Skin epidermis (tissue), 12 donors: ENCODE data around the gene KAT6B.
A peak's percentile ranks its signal among the peaks of the same experiment; 100 is the strongest.

Experiments used
- H3K27ac ChIP-seq, 21 experiments: fragments of 200-600 bp; sonication (generic) in 11 of 21; one replicate each; pipeline ENCODE4 v1.5.0; 2020; ENCODE audit warnings: mild to moderate bottlenecking in 3 of 21, inconsistent platforms in 2 of 21, moderate library complexity in 2 of 21
- H3K4me3 ChIP-seq, 7 experiments: fragments of 200-600 bp; sonication (generic) in 2 of 7; one replicate each; pipeline ENCODE4 v1.5.0; 2020; ENCODE audit warnings: inconsistent platforms in 2 of 7, mild to moderate bottlenecking in 2 of 7, moderate library complexity in 1 of 7

The KAT6B gene

DNA sequence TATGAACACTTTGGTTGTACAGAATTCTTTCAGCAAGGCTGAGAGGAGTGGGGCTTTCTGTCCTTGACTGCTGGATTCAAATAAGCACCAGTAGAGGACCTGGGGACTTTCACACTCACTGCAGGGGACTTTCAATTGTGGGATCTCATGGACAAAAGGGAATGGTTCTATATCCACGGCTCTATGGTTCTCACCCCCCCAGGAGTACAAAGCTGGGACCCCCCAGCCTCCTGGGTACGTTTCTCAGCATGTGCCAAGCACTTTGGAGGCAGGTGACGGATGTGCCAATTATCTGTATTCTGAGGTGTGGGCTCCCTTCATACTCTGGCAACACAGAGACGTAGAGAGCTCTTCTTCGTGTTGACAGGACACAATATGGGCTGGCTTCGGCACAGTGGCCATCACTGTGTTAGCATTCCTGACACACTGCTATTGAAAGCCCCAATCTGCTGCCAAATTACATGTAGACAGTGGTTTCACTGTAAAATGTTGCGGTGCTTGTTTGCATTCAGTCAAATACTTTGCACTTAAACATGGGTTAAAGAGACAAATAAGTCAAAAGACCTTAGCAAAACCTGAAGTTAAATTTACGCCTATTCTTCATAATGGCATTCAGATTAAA lies 192.4 kb downstream of the KAT6B start:
- H3K4me3 ChIP-seq: no peak overlapping the region
- H3K27ac ChIP-seq: no peak overlapping the region

DNA sequence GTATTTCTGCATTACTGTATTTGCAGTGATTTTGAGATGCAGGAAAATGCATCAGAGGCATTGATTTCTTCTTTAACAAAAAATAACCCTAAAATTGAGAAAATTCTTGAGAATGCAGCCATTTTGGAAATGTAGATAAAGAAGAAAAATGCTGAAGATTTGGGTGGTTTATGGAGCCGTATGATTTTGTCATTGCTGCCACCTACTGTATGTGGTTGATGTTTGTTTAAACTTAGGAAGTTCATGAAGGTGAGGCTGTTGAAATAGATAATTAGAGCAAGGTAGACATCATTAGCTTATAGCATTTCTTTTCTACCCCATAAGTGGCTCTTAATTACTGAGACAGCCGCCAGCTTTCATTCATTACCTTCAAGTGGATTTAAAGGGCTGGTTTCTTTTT lies 193.0 kb downstream of the KAT6B start:
- no peak overlapping the region for H3K4me3 ChIP-seq
- H3K27ac ChIP-seq: no peak overlapping the region

DNA sequence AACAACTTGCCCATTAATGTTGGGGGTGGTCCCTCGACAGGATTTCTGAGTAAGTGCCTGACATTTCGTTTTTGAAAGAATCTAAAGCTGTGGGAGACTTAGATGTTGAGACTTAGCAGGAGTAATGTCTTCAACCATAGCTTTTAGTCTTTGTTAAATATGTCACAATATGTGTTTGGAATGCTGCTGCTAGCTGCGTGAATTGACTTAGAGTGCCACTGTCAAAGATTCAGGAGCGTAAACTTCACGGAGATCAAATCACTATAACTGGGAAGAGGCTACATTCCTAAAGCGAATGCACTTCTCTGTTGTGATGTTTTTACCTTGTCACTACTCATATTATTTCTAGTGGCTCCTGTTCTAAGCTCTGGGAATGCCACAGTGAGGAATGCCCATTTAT lies 193.8 kb downstream of the KAT6B start:
- Histone ChIP-seq H3K4me3 (no peak overlapping the region), H3K27ac (no peak overlapping the region)

DNA sequence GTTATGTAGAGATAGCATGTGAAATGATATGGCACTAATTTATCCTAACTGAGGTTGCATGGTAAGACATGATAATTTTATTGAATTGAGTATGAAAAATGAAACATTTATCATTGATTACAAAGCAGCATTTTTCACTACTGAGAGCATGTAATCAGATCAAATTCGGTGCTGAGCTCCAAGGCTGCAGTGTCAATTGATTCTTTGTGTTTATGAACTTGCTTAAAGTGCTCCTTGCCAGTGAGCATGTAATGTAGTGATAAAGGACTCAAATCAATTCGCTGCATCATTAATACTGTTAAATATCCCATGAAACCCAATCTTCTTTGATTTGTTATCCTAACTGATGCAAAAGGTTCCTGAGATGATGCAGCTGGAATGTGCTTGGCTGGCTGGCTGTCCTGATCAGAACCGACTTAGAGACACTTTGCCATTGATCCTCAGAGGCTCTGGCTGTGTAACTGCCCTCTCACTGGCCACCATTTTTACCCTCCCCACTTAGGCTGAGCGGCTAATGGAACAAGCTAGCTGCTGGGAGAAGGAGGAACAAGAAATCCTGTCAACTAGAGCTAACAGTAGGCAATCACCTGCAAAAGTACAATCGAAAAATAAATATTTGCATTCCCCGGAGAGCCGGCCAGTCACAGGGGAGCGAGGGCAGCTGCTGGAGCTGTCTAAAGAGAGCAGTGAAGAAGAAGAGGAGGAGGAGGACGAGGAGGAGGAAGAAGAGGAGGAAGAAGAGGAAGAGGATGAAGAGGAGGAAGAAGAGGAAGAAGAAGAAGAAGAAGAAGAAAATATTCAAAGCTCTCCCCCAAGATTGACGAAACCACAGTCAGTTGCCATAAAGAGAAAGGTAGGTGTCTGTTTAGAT lies 195.2 kb downstream of the KAT6B start:
- no peak overlapping the region for H3K27ac ChIP-seq

DNA sequence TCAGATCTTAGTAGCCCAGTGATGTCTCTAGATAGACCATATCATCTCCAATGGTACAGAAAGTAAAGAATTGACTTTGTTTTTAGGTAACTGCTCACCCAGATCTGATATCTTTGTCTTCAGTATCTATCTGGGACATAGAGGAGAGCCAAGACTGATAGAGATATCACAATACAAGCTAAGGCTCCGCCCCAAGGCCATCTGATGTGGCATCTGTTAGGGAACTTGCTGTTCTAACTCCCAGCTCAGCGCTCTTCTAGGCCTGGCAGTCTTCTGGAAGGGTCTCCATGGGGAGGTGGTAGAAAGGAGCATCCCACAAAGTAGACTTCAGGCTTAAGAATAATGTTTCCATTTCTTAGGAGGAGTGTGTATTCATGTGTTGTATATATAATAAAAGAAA lies 196.7 kb downstream of the KAT6B start:
- H3K4me3 ChIP-seq: no peak overlapping the region
- H3K27ac ChIP-seq: no peak overlapping the region

More for the DNA sequence above, 195.2 kb downstream of the KAT6B start:
- H3K4me3 ChIP-seq: no peak overlapping the region

DNA sequence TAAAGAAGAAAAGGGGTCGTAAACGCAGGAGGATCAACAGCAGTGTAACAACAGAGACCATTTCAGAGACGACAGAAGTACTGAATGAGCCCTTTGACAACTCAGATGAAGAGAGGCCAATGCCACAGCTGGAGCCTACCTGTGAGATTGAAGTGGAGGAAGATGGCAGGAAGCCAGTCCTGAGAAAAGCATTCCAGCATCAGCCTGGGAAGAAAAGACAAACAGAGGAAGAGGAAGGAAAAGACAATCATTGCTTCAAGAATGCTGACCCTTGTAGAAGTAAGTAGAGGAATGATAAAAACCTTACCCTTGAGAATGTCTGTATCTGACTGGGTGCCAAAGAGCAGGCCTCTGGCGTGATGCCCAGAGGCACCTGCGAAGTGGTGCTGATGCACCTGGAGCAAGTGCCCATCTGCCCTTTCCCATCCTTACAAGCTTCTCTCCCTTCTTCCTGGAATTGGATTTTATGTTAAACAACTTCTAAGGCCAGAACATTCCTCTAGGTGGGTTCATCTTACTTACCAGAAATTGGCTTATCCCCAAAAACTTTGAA lies 198.6 kb downstream of the KAT6B start:
- H3K27ac ChIP-seq: no peak overlapping the region
- no peak overlapping the region for H3K4me3 ChIP-seq

DNA sequence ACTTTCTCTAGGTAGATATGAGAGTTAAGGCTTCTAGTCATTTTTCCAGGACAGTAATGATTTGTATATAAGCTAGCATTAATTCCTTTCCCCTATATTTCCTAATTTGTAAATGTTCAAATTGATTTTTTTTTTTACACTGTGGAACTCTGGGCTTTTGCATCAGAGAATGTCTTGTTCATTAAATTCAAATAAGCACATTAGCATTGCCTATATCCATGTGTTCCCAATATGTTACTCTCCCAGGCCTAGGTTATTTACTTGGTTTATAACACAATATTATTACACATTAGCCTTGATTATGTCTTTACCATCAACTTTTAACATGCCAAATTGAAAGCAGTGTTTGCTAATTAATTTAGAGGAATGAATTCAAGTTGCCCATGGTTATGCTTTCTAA lies 201.6 kb downstream of the KAT6B start:
- H3K4me3 ChIP-seq: no peak overlapping the region
- H3K27ac ChIP-seq: no peak overlapping the region

DNA sequence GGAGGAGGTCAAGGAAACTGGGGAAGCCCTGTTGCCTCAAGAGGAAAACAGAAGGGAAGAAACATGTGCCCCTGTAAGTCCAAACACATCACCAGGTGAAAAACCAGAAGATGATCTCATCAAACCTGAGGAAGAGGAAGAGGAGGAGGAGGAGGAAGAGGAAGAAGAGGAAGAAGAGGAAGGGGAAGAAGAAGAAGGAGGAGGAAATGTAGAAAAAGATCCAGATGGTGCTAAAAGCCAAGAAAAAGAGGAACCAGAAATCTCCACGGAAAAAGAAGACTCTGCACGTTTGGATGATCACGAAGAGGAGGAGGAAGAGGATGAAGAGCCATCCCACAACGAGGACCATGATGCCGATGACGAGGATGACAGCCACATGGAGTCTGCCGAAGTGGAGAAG lies 202.3 kb downstream of the KAT6B start:
- H3K27ac ChIP-seq: no peak overlapping the region
- no peak overlapping the region for H3K4me3 ChIP-seq

DNA sequence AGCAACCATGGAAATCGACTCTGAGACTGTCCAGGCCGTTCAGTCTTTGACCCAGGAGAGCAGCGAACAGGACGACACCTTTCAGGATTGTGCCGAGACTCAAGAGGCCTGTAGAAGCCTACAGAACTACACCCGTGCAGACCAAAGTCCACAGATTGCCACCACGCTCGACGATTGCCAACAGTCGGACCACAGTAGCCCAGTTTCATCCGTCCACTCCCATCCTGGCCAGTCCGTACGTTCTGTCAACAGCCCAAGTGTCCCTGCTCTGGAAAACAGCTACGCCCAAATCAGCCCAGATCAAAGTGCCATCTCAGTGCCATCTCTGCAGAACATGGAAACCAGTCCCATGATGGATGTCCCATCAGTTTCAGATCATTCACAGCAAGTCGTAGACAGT lies 203.0 kb downstream of the KAT6B start:
- no peak overlapping the region for H3K27ac ChIP-seq

DNA sequence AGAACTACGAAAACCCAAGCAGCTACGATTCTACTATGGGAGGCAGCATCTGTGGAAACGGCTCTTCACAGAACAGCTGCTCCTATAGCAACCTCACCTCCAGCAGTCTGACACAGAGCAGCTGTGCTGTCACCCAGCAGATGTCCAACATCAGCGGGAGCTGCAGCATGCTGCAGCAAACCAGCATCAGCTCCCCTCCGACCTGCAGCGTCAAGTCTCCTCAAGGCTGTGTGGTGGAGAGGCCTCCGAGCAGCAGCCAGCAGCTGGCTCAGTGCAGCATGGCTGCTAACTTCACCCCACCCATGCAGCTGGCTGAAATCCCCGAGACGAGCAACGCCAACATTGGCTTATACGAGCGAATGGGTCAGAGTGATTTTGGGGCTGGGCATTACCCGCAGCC lies 203.5 kb downstream of the KAT6B start:
- no peak overlapping the region for H3K4me3 ChIP-seq
- no peak overlapping the region for H3K27ac ChIP-seq

More for the DNA sequence above, 203.0 kb downstream of the KAT6B start:
- no peak overlapping the region for H3K4me3 ChIP-seq

DNA sequence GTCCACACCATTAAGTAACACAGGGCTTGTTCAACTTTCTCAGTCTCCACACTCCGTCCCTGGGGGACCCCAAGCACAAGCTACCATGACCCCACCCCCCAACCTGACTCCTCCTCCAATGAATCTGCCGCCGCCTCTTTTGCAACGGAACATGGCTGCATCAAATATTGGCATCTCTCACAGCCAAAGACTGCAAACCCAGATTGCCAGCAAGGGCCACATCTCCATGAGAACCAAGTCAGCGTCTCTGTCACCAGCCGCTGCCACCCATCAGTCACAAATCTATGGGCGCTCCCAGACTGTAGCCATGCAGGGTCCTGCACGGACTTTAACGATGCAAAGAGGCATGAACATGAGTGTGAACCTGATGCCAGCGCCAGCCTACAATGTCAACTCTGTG lies 204.0 kb downstream of the KAT6B start:
- H3K27ac ChIP-seq: no peak overlapping the region
- H3K4me3 ChIP-seq: no peak overlapping the region

DNA sequence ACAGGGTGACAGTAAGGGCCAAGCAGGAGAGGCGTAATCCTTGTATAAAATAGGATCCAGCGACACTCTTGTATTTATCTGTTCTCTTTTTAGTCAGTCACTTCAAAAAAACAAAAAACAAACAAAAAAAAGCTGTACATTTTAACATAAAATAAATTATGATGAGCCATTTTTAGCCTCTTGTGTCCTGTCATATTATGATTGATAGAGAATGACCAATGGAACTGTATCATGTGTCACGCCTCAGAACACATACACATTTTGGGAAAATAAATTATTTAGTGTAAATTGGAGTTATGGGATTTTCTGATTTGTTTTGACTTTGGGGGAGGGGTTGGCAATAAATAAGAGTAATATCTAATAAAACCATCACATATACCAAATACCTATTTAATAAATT lies 205.7 kb downstream of the KAT6B start:
- Histone ChIP-seq H3K27ac (no peak overlapping the region), H3K4me3 (no peak overlapping the region)

DNA sequence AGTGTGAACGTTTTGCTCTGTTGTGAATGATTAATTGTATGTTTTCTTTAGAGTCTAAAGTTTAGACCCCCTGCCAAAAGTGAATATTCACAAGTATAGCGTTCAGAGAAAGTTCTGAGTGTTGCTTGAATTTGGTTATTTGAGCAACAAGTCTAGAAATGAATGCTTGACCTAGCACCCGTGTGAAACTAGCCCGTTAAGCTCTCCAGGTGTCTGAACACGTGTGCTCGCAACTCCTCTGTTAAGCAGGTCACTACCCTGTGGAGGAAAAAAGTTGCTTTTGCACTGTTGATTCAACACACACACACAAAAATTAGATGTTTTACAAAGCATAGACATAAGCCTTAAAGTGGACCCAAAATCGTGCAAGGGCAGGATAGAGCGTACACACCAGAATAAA lies 206.4 kb downstream of the KAT6B start:
- Histone ChIP-seq H3K27ac (no peak overlapping the region), H3K4me3 (no peak overlapping the region)

DNA sequence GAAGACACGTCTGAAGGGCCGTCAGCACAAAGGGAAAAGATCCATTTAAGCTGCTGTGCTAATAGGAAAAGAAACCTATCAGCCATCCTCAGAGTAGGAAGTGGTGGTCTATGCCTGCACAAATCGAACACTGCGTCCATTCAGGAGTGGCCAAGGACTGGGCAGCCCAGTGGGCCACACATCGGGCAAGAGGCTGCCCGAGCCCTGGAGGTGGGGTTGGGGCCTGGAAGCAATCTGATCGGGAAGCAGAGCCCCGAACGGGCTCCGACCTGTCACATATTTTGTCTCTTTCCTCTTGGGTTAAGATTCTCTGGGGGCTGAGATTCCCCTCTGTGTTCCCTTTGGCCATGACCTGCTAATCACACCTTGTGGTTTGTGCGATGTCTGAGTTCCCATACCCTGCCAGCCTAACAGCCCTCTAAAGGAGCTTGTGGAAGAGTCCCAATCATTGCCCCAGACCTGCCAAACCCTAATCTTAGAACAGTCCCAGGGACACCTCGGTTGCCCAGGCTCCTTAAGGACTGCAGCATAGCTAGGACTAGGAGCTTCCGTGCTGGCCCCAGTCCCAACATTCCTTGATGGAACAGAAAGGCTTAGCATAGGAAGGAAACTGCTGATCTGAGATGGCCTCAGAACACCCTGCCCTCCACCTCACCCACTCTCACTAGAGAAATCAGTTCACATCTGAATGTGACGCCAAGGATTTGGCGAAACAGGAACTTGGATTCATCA lies 207.2 kb downstream of the KAT6B start:
- no peak overlapping the region for H3K4me3 ChIP-seq
- H3K27ac ChIP-seq: no peak overlapping the region

DNA sequence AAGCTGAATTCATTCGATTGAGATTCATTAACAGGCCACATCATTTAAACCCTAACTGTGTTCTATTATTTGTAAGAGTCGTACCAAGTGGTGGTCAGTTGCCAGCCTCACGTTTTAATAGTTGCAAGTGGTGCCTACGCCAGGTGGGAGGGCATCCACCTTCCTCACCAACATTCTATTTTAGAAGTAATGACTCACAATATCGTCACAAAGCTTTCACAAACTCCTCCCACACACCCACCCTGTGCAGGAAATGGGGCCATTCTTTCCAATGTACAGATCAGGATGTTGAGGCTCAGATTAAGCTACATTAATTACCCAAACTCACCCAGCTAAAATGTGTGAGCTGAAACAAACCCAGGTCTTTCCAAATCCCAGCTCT lies 207.7 kb downstream of the KAT6B start:
- Histone ChIP-seq H3K4me3 (no peak overlapping the region), H3K27ac (no peak overlapping the region)

DNA sequence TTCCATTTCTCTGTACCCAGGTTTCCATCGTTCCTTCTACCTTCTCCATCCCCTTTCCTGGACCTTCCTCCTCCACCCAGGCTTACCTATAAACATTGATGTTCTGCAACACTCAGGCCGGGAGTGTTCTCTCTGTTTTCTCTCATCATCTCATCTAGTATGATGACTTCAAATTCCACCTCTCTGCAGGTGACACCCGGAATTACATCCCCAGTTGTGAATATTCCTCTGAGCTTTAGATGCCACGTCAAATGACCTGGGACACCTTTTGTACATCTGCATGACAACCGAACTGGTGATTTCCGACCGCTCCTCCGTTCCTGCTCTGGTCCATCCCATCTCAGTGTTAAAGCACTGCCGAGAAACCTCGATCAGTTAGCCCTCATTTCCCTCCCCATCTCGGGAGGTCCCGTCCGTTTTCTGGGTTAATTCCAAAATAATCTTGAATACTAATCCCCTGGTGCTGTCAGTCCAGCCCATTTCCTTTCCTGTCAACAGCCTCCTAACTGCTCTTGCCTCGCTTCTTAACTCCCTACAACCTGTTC lies 208.4 kb downstream of the KAT6B start:
- no peak overlapping the region for H3K27ac ChIP-seq

DNA sequence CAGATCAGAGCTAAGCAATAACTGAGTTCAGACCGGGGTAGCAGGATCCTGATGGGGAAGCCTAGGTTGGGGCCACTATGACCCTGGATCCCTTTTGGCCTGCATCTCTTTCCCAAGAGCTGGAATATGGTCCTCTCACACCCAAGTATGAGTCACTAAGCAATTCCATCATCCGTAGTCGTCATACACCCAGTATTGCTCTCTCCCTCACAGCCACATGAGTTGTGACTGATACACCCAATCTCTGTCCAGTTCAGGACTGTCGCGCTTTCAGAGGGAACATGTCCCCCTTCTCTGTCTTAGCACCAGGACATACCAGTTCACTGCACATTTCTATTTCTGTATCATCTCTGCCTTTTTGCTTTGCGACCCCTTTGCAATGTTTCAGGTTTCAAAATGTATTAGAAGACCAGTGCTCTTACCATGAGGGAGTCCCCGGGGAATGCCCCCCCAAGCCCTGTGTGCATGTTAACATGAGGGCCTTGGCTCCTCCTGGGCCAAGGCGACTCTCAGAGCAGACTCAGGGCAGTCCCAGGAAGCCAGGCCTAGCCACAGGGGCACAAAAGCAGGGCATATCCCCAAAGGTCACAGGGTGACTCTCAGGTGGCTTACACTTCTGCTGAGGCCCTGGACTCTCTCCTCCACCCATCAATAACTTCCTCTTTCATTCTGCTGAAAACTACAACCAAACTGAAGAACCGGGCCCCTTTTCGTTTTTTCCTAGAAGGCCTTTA lies 209.7 kb downstream of the KAT6B start:
- Histone ChIP-seq H3K4me3 (no peak overlapping the region), H3K27ac (no peak overlapping the region)

More for the DNA sequence above, 208.4 kb downstream of the KAT6B start:
- H3K4me3 ChIP-seq: no peak overlapping the region

DNA sequence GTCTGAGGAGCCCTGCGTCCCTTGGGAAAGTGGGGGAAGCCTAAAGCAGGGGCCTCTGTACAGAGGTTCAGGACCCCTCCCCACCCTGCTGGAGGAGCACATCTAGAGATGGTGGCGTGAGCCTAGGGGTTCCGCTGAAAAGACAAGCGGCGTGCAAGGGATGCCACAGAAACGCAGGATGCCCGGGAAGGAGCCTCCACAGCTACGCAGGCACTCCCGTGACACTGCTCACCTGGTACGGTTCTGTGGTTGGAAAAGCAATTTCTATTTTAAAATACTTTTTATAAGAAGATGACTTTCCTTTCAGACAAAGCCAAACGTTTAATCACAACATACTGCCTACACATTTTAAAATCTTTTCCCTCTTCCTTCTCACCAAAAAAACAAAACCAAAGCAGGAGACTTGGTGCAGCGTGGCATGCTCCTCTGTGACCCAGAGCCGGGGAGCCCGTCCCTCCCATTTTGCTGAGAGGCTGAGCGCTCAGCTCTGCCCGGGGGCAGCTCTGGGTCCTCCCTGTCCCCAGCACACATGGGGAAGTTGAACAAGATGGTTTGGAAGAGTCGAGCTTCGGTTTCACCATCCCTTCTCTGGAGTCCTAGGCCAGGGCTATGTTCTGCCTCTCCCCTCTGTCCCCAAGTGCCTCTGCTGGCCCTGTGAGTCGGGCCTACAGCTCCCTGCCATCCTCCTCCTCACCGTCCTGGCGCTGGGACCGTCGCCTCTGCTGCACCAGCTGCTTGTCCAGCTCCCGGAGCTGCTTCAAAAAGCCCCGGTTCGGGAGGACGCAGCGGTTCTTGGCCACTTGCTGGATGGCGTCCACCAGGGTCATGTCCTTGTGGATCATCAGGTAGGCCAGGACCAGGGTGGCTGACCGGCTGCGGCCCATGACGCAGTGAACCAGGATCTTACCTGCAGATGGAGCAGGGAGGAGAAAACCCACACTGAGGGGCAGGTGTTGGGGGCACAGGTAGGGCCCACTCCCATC lies 211.1 kb downstream of the KAT6B start:
- Histone ChIP-seq H3K27ac (peak overlapping the region in 1 of 21 experiments; percentile 41), H3K4me3 (no peak overlapping the region)
